GM19035 (cell line): ENCODE results near the gene KANSL1.
"Not testable (repeated sequence)": the region's sequence is repeated elsewhere in the genome, so short reads cannot be mapped to it uniquely, and the experiment has no call there.

ENCODE experiments used
- ATAC-seq: cut with Tn5 transposase; IDR thresholded peaks from one replicate; pipeline ENCODE4 v1.9.1; 2021; ENCODE audit not compliant: unreplicated experiment

KANSL1 gene, protein sequence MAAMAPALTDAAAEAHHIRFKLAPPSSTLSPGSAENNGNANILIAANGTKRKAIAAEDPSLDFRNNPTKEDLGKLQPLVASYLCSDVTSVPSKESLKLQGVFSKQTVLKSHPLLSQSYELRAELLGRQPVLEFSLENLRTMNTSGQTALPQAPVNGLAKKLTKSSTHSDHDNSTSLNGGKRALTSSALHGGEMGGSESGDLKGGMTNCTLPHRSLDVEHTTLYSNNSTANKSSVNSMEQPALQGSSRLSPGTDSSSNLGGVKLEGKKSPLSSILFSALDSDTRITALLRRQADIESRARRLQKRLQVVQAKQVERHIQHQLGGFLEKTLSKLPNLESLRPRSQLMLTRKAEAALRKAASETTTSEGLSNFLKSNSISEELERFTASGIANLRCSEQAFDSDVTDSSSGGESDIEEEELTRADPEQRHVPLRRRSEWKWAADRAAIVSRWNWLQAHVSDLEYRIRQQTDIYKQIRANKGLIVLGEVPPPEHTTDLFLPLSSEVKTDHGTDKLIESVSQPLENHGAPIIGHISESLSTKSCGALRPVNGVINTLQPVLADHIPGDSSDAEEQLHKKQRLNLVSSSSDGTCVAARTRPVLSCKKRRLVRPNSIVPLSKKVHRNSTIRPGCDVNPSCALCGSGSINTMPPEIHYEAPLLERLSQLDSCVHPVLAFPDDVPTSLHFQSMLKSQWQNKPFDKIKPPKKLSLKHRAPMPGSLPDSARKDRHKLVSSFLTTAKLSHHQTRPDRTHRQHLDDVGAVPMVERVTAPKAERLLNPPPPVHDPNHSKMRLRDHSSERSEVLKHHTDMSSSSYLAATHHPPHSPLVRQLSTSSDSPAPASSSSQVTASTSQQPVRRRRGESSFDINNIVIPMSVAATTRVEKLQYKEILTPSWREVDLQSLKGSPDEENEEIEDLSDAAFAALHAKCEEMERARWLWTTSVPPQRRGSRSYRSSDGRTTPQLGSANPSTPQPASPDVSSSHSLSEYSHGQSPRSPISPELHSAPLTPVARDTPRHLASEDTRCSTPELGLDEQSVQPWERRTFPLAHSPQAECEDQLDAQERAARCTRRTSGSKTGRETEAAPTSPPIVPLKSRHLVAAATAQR (N-terminal part only)

GRCh38 chr17:46193151-46193625 lies at the start of gene KANSL1:
TSS of gene KANSL1 (minus strand) at chr17:46193429. CDS start at chr17:46172143, 21,286 bp downstream.
- ATAC-seq: peak; percentile 75

GRCh38 chr17:46231359-46231758 lies 38.1 kb upstream of the KANSL1 start:
- not testable (repeated sequence) for ATAC-seq

DNA sequence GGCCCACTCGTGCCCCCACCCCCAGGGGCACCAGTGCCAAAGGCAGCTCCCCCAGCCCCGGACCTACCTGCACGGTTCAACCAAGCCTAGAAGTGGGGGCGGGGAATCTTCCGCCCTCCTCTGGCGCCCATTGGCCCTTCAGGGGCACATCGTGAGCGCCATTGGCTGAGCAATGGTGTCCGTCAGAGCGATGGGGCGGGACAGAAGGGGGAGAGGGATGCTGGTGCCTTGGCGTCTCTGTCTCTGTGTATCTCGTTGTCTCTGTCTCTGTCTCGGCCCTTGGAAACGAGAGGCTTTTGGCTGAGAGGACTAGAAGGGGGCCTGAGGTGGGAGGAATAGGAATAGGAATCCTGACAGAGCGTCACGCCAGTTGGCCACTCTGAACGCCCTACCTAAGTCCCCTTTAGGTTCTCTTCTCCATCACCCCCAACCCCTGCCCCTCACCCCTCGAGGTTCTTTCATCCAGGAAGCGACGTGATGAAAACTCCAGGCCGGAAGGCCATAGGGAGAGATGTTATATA lies 32.1 kb upstream of the KANSL1 start:
- ATAC-seq: peak; percentile 98

DNA sequence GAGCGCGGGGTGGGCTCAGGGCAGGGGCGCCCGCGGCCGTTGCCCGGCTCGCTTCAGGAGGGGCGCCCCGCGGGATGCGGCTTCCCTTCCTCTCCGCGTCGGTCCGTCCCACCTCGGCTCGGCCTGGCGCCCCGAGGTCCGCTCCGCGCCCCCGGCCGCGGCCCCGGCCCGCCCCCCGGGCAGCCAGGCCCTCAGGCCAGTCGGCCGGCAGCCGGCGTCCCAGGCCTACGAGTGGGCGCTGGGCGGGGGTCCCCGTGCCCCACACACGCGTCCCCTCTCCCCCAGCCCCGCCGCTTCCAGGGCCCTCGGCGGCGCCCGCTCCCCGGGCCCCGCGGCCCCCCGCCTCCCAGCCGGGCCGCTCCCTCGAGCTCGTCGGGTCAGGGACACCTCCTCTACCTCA lies 31.6 kb upstream of the KANSL1 start:
- peak; percentile 54 for ATAC-seq

- ATAC-seq: not testable (repeated sequence)
Observed at GRCh38 chr17:46223041-46223440, 29.8 kb upstream of the KANSL1 start.

GRCh38 chr17:46216682-46217081 lies 23.5 kb upstream of the KANSL1 start:
- ATAC-seq: no peak

GRCh38 chr17:46212634-46213435 lies 19.6 kb upstream of the KANSL1 start:
- no peak for ATAC-seq

GRCh38 chr17:46208997-46209396 lies 15.8 kb upstream of the KANSL1 start:
- ATAC-seq: no peak

GRCh38 chr17:46205975-46206374 lies 12.7 kb upstream of the KANSL1 start:
- no peak for ATAC-seq

GRCh38 chr17:46202424-46202823 lies 9.2 kb upstream of the KANSL1 start:
- no peak for ATAC-seq

DNA sequence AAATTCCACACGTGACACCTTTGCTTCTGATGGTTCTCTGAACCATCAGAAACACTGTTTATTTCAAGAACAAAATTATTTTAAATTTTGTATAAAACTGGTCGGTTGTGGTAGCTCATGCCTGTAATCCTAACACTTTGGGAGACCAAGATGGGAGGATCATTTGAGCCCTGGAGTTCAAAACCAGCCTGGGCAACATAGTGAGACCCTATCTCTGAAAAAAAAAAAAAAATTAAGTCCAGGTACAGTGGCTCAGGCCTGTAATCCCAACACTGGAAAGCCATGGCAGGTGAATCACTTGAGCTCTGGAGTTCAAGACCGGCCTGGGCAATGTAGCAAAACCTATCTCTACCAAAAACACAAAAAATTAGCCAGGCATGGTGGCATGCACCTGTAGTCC lies 8.3 kb upstream of the KANSL1 start:
- no peak for ATAC-seq

DNA sequence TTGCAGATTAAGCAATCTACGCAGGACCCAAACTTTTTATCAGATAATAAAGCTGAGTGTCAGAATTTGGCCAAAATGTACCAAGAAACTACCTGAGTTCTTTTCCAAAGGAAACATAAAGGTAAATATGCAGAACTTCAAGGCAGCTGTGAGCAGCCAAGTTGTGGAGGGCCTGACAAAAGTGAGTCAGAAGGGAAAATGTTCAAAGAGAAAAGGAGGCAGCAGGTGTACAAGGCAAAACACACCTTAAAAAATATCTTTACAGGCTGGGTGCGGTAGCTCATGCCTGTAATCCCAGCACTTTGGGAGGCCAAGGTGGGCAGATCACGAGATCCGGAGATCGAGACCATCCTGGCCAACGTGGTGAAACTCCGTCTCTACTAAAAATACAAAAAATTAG lies 7.0 kb upstream of the KANSL1 start:
- no peak for ATAC-seq

DNA sequence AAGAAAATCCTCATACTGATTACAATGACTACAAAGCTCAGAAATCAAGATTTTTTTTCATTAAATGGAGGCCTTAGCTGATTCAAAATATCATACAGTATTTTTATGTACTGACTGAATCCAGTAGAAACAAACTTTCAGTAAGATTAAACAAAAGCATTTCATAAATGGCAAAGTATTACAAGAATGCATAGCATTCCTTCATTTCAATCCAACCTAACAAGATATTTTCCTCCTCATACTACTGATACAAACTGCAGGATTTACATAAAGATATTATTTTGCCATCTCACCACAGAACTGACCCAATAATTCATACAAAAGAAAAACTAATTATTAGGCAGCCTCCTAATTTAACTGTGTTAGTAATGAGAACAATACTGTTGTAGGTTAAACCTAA lies 6.2 kb upstream of the KANSL1 start:
- ATAC-seq: no peak

GRCh38 chr17:46198233-46198632 lies 5.0 kb upstream of the KANSL1 start:
- ATAC-seq: no peak

GRCh38 chr17:46197530-46197929 lies 4.3 kb upstream of the KANSL1 start:
- ATAC-seq: no peak

GRCh38 chr17:46195939-46196716 lies 2.9 kb upstream of the KANSL1 start:
- ATAC-seq: no peak

DNA sequence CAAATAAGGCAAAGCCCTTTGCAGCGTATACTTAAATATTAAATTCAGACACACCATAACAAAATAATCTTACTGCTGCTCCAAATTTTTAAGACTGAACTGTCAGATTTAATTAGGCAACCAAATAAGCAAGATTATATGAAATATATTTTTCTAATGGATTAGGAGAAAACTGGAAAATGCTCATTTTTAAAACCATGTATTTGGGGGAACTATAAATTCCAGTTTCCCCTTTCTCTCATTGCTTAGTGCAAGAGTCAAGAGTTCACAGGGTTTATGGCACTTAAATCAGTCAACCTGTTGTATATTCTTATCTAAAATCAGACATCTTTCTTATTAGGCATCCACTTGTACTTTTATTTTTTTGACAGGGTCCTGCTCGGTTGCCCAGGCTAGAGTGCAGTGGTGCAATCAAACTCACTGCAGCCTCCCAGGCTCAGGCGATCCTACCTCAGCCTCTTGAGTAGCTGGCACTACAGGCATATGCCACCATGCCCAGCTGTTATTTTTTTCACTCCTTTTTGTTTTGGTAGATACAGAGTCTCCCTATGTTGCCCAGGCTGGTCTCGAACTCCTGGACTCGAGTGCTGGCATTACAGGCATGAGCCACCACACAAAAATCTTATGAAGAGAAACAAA lies 2.1 kb upstream of the KANSL1 start:
- ATAC-seq: no peak

DNA sequence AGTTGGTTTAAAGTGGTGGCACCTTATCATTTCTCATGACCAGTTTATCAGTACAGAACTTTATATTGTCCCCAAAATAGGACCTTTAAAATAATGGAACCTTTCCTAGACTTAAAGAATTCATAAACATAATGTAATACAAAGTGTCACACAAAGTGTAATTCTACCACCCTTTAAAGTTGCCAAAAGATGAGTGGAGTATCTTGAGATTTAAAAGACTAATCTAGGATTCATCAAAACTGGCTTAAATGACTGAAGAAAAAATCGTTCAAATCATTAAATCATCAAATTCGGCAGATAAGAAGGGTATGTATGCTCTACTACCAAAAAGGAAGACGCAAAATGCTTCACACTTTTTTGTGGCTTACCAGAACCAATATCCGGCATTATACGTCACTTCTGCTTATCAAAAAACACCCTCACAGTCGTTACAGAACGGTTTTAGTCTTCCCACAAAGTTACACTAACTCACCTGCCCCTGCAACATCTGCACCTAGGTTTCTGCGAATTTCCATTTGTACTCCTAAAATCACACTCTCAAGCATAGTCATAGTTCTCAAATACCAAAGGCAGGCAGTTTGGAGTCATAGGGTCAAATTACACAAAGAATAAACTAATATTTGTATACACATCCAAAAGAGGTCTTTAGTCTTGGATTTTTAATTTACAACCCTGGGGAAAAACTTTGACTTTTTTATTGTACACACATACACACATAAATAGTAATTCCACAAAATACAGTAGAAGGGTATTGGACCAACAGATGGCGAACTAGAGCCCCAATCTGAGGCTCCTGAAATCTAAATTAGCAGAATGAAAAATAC lies 1.4 kb upstream of the KANSL1 start:
- no peak for ATAC-seq
